Astrocyte (in vitro differentiated cells and primary cell): ENCODE results near the gene EEA1. TPM values are rescaled to one million over a fixed set of nuclear protein-coding genes. Genes with fewer than 3 reads are reported as not detected.

Source experiments
- DNase-seq: peaks from one replicate; pipeline ENCODE4 v3.0.0-alpha.2; 2010; ENCODE audit warnings: low read depth
- FAIRE-seq: peaks from 2 replicates; lab custom pipeline; 2011; peaks lifted over from hg19 to GRCh38; lab: Jason Lieb, UNC
- H2AFZ ChIP-seq: 2 replicates; pipeline ENCODE4 v1.6.0; 2012; ENCODE audit warnings: low read depth, low read length, inconsistent platforms
- H3K27ac ChIP-seq: 2 replicates; pipeline ENCODE4 v1.5.1; 2011; ENCODE audit warnings: low read depth, low read length, inconsistent platforms
- H3K27me3 ChIP-seq: 2 replicates; pipeline ENCODE4 v1.6.0; 2011; ENCODE audit warnings: low read length, inconsistent platforms; ENCODE audit not compliant: insufficient read depth
- H3K36me3 ChIP-seq: 2 replicates; pipeline ENCODE4 v1.5.1; 2011; ENCODE audit warnings: low read length, inconsistent platforms; ENCODE audit not compliant: insufficient read depth
- H3K4me1 ChIP-seq: 2 replicates; pipeline ENCODE4 v1.5.1; 2011; ENCODE audit warnings: low read length, inconsistent platforms; ENCODE audit not compliant: insufficient read depth
- H3K4me2 ChIP-seq: 2 replicates; pipeline ENCODE4 v1.6.0; 2012; ENCODE audit warnings: low read length, inconsistent platforms
- H3K4me3 ChIP-seq: 2 replicates; pipeline ENCODE4 v1.5.1; 2011; ENCODE audit warnings: low read depth, mild to moderate bottlenecking, low read length, inconsistent platforms; ENCODE audit not compliant: insufficient read depth
- H3K79me2 ChIP-seq: 2 replicates; pipeline ENCODE4 v1.6.0; 2012; ENCODE audit warnings: mild to moderate bottlenecking, low read length, inconsistent platforms; ENCODE audit not compliant: insufficient read depth
- H3K9ac ChIP-seq: 2 replicates; pipeline ENCODE4 v1.6.0; 2012; ENCODE audit warnings: mild to moderate bottlenecking, low read length, inconsistent platforms
- H3K9me3 ChIP-seq: 2 replicates; pipeline ENCODE4 v1.5.1; 2012; ENCODE audit warnings: low read depth, mild to moderate bottlenecking, low read length, inconsistent platforms; ENCODE audit not compliant: insufficient read depth
- H4K20me1 ChIP-seq: 2 replicates; pipeline ENCODE4 v1.6.0; 2012; ENCODE audit warnings: low read length, inconsistent platforms; ENCODE audit not compliant: insufficient read depth
- H3K27ac Mint-ChIP-seq: one replicate; pipeline ENCODE4 v1.8.0; 2021; ENCODE audit warnings: mild to moderate bottlenecking, mixed read lengths; ENCODE audit not compliant: unreplicated experiment
- H3K27me3 Mint-ChIP-seq: one replicate; pipeline ENCODE4 v1.8.0; 2021; ENCODE audit warnings: low read depth, mixed read lengths; ENCODE audit not compliant: unreplicated experiment
- H3K36me3 Mint-ChIP-seq: one replicate; pipeline ENCODE4 v1.8.0; 2021; ENCODE audit warnings: low read depth, mixed read lengths; ENCODE audit not compliant: unreplicated experiment
- H3K4me1 Mint-ChIP-seq: one replicate; pipeline ENCODE4 v1.8.0; 2021; ENCODE audit warnings: low read depth, mixed read lengths; ENCODE audit not compliant: unreplicated experiment
- H3K4me3 Mint-ChIP-seq: one replicate; pipeline ENCODE4 v1.8.0; 2021; ENCODE audit warnings: mild to moderate bottlenecking, moderate library complexity, mixed read lengths; ENCODE audit not compliant: unreplicated experiment
- H3K9me3 Mint-ChIP-seq: one replicate; pipeline ENCODE4 v1.8.0; 2021; ENCODE audit warnings: mild to moderate bottlenecking, mixed read lengths; ENCODE audit not compliant: unreplicated experiment
- EZH2 ChIP-seq: IDR thresholded peaks from 2 replicates; pipeline ENCODE4 v1.6.1; 2012; ENCODE audit warnings: mild to moderate bottlenecking, low read length, inconsistent platforms; ENCODE audit not compliant: insufficient read depth
- total RNA-seq: library from RNA; stranded (reverse); gene quantifications from 2 replicates; pipeline ENCODE4 v1.2.1, GENCODE V29; 2021
- TF ChIP-seq, protein P1 (sequence below): IDR thresholded peaks from 2 replicates; pipeline ENCODE4 v1.5.1; 2011; ENCODE audit warnings: low read depth, mild to moderate bottlenecking, inconsistent platforms, low read length, moderate library complexity; ENCODE audit not compliant: insufficient read depth

The EEA1 gene
- total RNA-seq, 1 donor from 2014 or later: 36.5 TPM

DNA sequence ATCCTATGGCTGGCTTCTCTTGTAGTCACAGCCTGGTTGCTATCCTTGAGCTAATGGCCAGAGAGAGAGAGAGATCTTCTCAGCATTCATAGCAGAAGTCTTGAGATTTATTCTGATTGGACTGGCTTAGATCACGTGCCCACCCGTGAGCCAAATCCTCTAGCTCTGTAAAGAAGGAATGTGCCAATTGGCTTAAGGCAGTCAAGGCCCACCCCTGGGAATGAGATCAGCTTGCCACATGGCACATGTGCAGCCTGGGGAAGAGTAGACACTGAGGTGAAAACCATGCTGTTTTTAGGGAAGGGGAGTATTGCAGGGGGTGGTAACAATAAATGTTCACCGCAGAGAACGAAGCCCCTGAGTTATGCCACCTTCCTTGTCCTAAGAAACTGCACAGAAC is 190.0 kb downstream of the EEA1 start:
- no peaks in the 10 kb centered on the region for H3K9me3 Mint-ChIP-seq
- Histone ChIP-seq H3K4me3 (no peak overlapping the region), H3K27ac (no peak overlapping the region), H3K9me3 (no peaks in the 10 kb centered on the region), H4K20me1 (no peaks in the 10 kb centered on the region), H3K4me1 (peaks cover 10% of the 10 kb centered on the region), H3K79me2 (no peaks in the 10 kb centered on the region), H2AFZ (no peak overlapping the region), H3K9ac (no peak overlapping the region), H3K36me3 (no peaks in the 10 kb centered on the region), H3K27me3 (no peaks in the 10 kb centered on the region), H3K4me2 (no peak overlapping the region)
- no peak overlapping the region for H3K4me3 Mint-ChIP-seq
- peaks cover 1% of the 10 kb centered on the region for H3K4me1 Mint-ChIP-seq
- no peak for DNase-seq
- no peak for FAIRE-seq
- H3K27me3 Mint-ChIP-seq: no peaks in the 10 kb centered on the region
- TF ChIP-seq, protein P1, sequence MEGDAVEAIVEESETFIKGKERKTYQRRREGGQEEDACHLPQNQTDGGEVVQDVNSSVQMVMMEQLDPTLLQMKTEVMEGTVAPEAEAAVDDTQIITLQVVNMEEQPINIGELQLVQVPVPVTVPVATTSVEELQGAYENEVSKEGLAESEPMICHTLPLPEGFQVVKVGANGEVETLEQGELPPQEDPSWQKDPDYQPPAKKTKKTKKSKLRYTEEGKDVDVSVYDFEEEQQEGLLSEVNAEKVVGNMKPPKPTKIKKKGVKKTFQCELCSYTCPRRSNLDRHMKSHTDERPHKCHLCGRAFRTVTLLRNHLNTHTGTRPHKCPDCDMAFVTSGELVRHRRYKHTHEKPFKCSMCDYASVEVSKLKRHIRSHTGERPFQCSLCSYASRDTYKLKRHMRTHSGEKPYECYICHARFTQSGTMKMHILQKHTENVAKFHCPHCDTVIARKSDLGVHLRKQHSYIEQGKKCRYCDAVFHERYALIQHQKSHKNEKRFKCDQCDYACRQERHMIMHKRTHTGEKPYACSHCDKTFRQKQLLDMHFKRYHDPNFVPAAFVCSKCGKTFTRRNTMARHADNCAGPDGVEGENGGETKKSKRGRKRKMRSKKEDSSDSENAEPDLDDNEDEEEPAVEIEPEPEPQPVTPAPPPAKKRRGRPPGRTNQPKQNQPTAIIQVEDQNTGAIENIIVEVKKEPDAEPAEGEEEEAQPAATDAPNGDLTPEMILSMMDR: no peak
- TF ChIP-seq EZH2: no peak
- H3K36me3 Mint-ChIP-seq: no peaks in the 10 kb centered on the region
- no peak overlapping the region for H3K27ac Mint-ChIP-seq

DNA sequence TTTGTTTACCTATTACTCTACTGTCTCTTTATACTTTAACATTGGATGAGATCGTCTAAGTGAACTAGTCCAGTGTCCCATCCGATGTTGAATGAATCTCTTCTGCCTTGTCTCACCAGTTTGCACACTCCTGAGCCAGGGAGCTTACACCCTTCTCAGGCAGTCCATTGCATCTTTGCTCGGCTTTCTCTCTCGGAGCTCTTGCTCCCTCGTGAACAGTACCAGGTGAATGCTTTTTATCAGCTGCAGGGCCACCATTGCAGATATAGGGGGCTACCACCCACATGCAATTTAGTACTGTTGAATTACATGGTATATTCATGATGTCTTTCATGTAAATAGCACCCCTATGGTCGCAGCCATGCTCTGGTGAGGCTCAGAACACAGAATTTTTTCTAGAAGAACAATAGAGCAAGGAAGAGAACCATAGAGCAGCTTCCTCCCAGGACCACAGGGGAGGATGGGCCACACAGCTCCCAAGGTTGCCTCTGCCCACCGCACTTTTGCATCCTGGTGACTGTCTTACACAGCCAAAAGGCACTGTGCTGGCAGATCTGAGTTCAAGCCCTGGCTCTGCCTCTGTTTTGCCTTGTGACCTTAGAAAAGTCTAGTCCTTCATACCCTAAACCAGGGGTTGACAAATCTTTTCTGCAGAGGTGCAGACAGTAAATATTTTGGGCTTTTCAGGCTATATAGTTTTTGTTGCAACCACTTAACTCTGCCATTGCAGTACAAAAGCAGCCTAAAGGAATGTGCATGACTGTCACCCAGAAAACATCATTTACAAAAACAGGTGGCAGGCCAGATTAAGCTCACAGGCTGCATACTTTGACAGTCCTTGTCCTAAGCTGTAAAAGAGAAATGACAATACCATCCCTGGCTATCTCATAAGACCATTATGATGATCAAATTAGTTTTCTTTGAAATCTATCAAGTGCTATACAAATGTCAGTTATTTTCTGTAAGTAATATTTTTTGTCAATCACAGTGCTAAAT is 190.9 kb downstream of the EEA1 start:
- FAIRE-seq (no peak), DNase-seq (no peak)
- H3K36me3 ChIP-seq: no peaks in the 10 kb centered on the region
- no peak overlapping the region for H3K27ac ChIP-seq
- no peaks in the 10 kb centered on the region for H3K79me2 ChIP-seq
- H3K4me1 Mint-ChIP-seq: peaks cover 1% of the 10 kb centered on the region
- no peak overlapping the region for H2AFZ ChIP-seq
- H3K4me3 Mint-ChIP-seq: no peak overlapping the region
- no peak overlapping the region for H3K27ac Mint-ChIP-seq
- no peak for TF ChIP-seq EZH2
- TF ChIP-seq, protein P1: no peak
- H3K4me1 ChIP-seq: peaks cover 10% of the 10 kb centered on the region
- no peak overlapping the region for H3K4me3 ChIP-seq
- H3K9me3 ChIP-seq: no peaks in the 10 kb centered on the region
- H3K9me3 Mint-ChIP-seq: no peaks in the 10 kb centered on the region
- no peaks in the 10 kb centered on the region for H3K36me3 Mint-ChIP-seq
- H3K27me3 Mint-ChIP-seq: no peaks in the 10 kb centered on the region
- no peak overlapping the region for H3K4me2 ChIP-seq
- H3K9ac ChIP-seq: no peak overlapping the region
- no peaks in the 10 kb centered on the region for H4K20me1 ChIP-seq
- H3K27me3 ChIP-seq: no peaks in the 10 kb centered on the region

DNA sequence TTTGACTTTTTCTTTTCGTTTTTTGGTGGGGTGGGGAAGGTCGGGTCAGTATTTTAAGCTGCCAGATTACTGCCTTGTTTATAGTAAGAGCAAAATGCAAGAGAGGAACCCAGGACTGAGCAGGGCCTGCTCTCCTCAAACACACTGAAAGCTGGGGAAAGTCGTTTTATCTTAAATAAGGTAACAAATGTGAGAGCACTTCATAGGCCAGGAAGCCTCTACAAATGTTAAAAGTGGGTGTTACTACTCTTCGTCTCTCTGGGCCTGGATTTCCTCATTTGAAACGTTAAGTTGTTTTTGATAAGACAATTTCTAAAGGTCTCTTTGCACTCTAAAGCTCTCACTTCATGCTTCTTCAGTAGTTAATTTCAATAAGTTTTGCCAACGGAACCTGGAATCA is 192.5 kb downstream of the EEA1 start:
- Mint-ChIP-seq H3K27me3 (no peaks in the 10 kb centered on the region), H3K4me3 (no peak overlapping the region), H3K36me3 (no peaks in the 10 kb centered on the region), H3K27ac (no peak overlapping the region), H3K4me1 (peaks cover 1% of the 10 kb centered on the region), H3K9me3 (no peaks in the 10 kb centered on the region)
- TF ChIP-seq EZH2: no peak
- TF ChIP-seq, protein P1: no peak
- no peaks in the 10 kb centered on the region for H3K79me2 ChIP-seq
- H2AFZ ChIP-seq: no peak overlapping the region
- no peak overlapping the region for H3K4me2 ChIP-seq
- no peaks in the 10 kb centered on the region for H3K36me3 ChIP-seq
- H3K4me1 ChIP-seq: peaks cover 10% of the 10 kb centered on the region
- H3K27ac ChIP-seq: no peak overlapping the region
- no peak overlapping the region for H3K4me3 ChIP-seq
- no peak overlapping the region for H3K9ac ChIP-seq
- no peak for DNase-seq
- H3K27me3 ChIP-seq: no peaks in the 10 kb centered on the region
- H3K9me3 ChIP-seq: no peaks in the 10 kb centered on the region
- FAIRE-seq: no peak
- H4K20me1 ChIP-seq: no peaks in the 10 kb centered on the region
